Germinal center (tissue), 1 donor: ENCODE data around the gene BCDIN3D.
"Not testable (repeated sequence)": the region's sequence is repeated elsewhere in the genome, so short reads cannot be mapped to it uniquely, and the experiment has no call there.

Experiments
- DNase-seq: peaks from one replicate; pipeline ENCODE4 v3.0.0; 2012; ENCODE audit warnings: mixed read lengths, low spot score

The BCDIN3D gene

GRCh38 chr12:49842519-49843352 is at the start of gene BCDIN3D:
Gene BCDIN3D (minus strand): TSS chr12:49843106. CDS start chr12:49843087, 19 bp downstream.
- peak; percentile 84 for DNase-seq

DNA sequence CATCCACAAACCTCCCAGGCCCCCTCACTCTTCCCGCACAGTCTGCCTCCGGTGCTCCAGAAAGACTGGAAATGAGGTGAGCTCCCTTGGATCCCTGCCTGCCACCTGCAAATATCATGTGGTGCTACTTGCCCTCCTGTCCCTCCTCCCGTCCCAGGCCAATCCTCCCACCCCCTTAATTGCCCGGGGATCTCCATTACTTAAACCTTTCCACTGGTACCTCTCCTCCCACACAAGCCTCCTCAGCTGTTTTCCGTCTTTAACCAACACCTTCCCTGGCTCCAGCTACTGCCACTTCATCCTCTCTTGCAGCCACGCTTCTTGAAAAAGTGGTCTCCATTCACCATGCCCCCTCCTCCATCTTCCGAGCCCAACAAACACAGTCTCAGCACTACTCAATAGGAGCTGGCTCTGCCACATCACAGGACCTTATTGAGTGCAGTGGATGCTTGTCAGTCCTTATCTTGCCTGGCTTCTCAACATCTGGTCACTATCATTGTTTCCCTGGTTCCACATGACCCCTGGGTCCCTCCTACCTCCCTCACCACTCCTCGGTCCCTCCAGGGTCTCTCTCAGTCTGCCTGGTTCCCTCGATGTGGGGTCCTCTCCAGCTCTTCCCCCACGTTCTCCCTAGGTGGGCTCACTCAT is 49.3 kb upstream of the BCDIN3D start:
- no peak for DNase-seq

- DNase-seq, result no peak
Measured at GRCh38 chr12:49891476-49891875, 48.6 kb upstream of the BCDIN3D start.

DNA sequence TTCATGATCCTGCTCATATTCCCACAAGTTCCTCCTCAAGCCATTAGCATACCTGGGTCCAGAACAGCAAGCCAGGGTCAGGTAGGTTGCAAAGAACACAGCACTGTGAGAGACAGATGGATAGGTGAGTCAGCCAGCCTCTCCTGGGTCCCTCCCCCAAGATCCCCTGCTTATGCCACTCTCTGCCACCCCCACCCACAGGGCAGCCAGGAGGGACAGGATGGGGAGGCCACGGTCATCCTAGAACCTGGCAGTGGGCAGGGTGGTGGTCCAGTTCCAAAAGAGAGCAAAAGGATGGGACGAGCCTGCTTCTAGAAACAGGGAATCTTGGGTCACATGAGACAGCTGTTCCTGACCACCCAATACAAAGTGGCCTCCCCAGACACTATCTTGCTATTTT is 48.1 kb upstream of the BCDIN3D start:
- no peak for DNase-seq

DNA sequence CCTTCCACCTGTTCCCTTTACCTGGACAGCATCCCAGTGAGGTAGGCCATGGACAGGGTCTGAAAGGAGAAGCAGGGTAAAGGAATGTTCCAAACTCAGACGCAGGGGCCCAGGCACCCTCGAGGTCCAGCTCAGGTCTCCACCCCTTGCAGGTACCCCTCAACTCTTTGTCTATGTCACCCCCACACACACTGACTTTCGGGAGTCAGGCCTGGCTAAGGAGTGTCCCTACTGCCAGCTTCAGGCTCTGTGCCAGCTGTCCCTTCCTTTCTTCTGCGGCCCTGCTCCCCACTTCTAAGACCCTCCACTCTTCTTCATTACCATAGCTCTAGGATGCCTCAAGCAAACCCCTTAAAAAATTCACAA is 47.2 kb upstream of the BCDIN3D start:
- DNase-seq, result no peak

- no peak for DNase-seq
Measured at GRCh38 chr12:49889361-49890095, 46.6 kb upstream of the BCDIN3D start.

DNA sequence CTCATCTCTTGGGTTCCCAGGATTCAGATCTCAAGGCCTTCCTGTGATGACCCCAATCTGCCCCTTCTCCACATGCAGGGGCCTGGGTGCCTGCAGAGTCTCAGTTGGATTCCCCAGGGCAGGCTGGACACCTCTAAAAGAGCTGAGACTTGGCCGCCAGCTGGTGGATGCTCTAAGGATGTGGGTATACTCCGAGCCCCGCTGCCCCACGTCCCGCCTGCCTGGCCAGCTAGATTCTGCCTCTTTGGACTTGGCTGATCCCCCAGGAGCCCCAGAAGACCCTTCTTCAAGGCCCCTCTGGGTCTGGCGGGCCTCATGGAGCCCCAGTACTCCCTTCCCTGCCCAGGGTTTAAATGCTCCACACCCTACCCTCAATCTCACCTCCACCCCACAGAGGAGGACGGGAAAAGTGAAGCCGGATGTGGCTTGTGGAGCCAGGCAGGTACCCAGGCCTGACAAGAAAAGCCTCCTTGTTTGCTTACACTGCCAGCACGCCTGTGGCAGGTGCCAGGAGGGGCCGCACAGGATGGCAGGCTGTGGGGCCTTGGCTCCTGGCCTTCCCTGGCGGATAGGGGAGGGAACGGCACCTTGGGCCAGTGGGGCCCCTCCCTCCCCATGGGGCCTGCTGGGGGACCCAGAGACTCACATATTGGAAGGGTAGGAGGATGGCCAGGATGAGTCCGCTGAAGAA is 45.7 kb upstream of the BCDIN3D start:
- no peak for DNase-seq

DNA sequence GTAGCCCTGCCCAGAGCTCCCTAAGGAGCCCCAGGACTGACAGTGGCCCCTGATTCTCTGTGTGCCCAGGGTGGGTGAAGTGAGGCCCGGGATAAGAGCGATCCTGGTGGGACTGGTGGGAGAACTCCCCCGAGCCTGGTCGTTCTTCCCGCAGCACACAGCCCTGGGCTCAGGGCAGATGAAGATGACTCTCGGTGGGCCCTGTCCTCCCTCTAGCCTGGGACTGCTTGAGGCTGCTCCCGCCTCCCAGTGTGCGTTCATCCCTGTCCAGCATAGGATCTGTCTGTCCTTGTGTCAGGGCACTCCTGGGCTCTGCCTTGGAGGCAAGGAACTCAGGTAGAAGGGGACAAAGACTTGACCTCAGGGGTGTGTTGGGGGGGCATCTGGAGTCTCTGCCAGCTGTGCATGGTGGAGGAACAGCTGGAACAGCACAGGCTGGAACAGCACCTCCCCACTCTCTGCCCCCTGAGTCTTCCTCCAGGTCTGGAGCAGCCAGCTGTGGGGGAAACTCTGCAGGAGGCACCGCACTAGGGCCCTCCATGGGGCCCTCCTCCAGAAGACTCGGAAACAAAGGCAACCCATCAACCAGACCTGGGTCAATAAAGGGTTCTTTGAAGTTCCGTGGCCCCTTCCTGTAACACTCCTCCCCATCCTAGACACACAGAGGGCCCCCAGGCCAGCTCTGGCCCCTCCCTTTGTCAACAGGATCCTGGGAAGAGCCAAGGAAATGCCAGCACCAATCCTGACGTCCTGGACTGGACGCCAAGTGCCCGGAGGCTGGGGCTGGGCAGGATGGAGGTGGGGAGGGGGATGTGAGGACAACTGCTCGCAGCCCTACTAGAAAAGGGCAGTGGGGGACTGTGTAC is 44.9 kb upstream of the BCDIN3D start:
- DNase-seq, result no peak

DNA sequence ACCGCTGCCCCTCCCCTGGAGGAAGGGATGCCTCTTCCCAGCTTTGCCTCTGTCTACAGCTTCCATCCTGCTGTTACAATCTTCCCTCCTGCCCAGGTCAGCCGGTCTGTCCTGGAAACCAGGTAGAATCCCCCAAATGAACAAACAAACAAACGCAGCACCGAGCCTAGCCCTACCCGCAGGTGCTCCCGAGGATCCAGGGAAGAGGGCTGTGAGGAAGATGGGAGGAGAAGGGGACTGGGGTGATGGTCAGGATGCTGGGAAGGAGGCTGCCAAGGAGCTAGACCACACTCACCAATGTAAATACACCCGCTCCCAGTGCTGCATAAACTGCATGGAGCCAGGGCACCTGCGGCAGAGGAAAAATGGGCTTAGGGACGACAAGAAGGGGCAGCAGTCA is 44.2 kb upstream of the BCDIN3D start:
- DNase-seq, result no peak

- no peak for DNase-seq
Measured at GRCh38 chr12:49885663-49886461, 43.0 kb upstream of the BCDIN3D start.

DNA sequence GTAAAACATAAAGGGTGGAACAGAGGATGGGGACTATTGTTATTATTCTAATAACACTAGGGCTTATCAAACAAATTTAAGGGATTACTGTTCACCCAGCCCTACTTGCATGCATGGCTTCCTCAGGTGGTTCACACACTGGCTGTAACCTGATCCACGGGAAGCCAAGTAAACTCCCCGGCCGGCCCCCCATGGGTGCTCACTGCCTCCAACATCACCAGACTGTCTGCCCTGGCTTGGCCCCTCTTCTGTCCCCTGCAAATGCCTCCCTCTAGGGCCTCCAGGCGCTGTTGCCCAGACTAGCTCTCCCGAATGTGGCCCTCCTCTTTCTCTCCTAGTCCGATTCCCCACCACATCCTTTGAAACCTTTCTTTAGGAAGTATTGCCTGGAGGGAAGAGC is 42.2 kb upstream of the BCDIN3D start:
- no peak for DNase-seq

- no peak for DNase-seq
Measured at GRCh38 chr12:49882851-49883464, 40.1 kb upstream of the BCDIN3D start.

DNA sequence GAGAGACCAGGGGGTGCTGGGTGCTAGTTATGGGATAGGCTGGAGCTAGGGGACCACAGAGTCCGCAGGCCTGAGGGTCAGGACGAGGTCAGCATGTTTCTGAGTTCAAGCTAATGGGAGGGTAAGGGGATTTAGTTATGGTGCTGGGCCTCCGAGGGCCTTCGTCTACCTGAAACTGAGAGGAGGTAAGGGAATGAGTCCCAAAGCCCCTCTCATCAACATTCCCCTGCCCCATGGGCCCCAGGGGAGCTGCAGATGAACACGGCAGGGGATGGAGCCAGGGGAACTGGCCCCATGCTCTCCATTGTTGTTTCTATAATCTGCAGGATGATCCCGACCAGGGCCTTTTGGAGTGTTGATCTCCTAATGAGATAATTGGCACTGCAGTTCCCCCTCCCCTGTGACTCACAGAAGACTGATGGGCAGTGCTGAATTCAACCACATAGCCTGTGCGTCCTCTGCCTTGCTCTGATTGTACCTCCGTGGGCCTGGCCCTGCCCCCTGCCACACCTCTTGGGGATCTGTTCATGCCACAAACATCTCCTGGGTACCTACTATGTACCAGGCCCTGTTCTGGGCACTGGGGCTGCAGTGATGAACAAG is 39.4 kb upstream of the BCDIN3D start:
- DNase-seq, result no peak

GRCh38 chr12:49881415-49882247 is 38.7 kb upstream of the BCDIN3D start:
- no peak for DNase-seq

GRCh38 chr12:49880756-49881414 is 38.0 kb upstream of the BCDIN3D start:
- no peak for DNase-seq

DNA sequence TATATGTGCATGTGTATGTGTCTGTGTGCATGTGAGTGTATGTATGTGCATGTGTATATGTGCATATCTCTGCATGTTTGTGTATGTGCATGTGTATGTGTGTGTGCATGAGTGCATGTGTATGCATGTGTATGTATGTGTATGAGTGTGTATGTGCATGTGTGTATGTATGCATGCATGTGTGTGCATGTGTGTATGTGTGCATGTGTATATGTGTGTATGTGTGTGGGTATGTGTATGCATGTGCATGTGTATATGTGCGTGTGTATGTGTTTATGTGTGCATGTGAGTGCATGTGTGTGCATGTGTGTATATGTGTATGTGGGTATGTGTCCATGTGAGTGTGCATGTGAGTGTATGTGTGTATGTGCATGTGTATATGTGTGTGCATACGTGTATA is 36.2 kb upstream of the BCDIN3D start:
- not testable (repeated sequence) for DNase-seq

DNA sequence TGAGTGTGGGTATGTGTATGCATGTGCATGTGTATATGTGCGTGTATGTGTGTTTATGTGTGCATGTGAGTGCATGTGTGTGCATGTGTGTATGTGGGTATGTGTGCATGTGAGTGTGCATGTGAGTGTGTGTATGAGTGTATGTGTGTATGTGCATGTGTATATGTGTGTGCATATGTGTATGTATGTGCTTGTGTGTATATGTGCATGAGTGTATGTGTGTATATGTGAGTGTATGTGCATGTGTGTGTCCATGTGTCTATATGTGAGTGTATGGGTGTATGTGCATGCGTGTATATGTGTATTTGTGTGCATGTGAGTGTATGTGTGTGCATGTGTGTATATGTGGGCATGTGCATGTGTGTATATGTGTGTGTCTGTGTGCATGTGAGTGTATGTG is 35.1 kb upstream of the BCDIN3D start:
- no peak for DNase-seq

- DNase-seq, result no peak
Measured at GRCh38 chr12:49877066-49877465, 34.2 kb upstream of the BCDIN3D start.
